Midbrain (tissue), 1 donor: Measurements from ENCODE around the gene VPS51.
"Not testable (repeated sequence)": the region's sequence is repeated elsewhere in the genome, so short reads cannot be mapped to it uniquely, and the experiment has no call there.

Experiments used
- DNase-seq: peaks from one replicate; lab custom pipeline; 2025; lab: John Stamatoyannopoulos, UW

VPS51 gene

DNA sequence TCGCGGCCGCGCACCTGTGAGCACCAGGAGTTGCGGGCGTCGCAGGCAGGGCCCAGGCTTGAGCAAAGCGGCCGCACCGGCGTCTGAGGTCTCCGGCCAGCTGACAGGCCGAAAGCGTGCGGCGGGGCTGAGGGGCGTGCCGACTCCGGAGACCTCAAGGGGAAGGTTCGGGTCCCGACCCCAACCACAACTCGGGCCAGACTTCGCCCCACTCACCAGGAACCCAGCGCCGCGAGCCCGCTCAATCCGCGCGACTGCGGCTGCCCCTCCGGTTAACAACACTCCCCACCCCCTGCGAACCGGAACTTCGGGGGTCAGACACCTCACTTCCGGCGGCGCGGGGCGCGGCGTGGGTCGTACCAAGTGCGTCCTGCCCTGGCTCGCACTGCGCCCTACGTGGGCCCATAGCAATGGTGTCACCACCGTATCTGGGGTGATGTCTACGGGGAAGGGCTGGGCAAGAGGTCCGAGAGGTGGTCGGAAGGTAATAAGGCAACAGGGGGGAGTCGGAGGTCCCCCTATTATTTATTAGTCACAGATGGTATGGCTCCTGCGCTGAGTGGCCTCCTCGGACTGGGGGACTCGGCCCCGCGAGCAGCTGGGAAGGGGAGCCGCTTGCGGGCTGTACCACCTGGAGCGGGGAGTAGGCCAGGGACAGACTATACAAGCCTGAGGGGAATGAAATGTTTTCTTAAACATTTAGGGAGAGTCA is 38.4 kb downstream of the VPS51 start, which contains the start of gene SYVN1:
Gene SYVN1 (minus strand): TSS at position 280 of the 712 bp plus-strand sequence. CDS start 918 bp downstream, outside the sequence.
- DNase-seq, result peak; percentile 93

DNA sequence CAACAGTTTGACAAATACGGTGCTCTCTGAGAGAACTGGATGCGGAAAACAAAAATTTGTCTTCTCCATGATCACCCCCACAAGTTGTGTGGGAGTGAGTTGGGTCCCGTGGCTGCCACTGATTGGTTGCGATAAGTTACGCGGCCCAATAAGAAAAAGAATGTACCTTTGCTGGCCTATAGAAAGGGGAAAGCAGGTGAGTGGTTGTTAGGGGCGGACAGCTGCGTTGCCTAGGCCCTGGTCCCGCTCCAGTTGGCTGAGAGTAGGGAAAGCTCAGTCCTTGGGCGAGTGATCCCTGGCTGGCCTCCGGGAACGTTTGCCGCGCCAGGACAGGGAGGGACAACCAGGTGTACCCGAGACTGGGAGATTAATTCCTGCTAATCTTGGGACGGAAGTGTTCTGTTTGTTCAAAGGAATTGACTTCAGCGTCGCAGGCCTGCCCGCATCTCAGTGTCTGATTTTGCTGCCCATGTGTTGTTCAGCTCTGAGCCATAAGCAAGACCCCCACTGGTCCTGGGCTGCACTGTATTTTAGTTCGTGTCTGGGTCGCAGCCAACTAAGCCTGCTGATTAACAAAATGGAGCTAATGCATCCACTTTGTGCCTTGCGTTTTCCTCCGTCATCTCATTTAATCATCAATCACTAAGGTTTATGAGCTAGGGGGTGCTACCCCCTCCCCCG is 39.1 kb downstream of the VPS51 start:
- DNase-seq, result peak; percentile 93

DNA sequence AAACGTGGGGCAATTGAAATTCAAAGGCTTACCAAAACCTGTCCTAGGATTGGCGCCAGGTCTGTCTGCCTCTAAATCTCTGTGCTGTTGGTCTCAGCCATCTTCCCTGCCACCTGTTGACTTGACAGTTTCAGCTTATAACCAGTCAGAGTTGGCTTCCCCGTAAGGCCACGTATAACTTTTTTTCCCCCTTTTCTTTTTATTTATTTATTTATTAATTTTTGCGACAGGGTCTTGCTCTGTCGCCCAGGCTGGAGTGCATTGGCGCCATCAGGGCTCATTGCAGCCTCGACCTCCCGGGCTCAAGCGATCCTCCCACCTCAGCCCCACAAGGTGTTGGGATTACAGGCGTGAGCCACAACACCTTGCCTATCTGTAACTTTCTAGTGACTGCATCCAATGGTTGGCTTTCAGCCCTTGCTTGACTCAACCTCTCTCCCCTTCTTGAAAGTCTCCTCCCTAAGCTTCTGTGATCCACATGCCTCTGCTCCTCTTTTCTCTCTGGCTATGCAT is 39.7 kb downstream of the VPS51 start:
- no peak for DNase-seq

DNA sequence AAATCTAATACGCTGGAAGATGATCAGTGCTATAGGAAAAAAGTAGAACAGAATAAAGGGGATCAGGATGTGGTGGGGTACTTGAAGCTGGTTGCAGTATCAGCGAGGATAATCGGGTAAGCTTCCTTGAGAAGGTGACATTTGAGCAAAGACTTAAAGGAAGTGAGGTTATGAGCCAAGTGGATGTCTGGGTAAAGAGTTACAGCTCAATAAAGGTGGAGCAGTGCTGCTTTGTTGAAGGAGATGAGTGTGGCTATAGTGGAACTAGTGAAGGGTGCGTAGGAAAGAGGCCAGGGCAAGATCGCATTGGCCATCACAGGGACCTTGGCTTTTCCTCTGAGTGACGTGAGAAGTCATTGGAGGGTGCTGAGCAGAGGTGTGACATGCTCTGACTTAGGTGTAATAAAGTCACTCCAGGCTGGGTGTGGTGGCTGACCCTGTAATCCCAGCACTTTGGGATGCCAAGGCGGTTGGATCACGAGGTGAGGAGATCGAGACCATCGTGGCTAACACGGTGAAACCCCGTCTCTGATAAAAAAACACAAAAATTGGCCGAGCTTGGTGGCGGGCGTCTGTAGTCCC is 40.6 kb downstream of the VPS51 start:
- no peak for DNase-seq

DNA sequence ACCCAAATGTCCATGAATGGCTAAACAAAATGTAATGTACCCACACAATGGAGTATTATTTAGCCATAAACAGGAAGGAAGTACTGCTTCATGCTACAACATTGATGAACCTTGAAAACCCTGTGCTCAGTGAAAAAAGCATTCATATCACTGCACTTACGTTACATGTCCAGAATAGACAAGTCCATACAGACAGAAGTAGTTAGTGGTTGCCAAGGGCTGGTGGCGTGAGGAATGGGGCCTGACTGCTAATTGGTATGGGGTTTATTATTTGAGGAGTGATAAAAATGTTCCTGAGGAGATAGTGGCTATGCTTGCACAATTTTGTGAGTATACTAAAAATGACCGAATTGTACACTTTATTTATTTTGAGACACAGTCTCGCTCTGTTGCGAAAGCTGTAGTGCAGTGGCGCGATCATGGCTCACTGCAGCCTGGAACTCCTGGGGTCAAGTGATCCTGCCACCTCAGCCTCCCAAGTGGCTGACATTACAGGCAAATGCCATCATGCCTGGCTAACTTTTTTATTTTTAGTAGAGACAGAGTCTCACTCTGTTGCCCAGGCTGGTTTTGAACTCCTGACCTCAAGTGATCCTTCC is 46.0 kb downstream of the VPS51 start:
- no peak for DNase-seq

DNA sequence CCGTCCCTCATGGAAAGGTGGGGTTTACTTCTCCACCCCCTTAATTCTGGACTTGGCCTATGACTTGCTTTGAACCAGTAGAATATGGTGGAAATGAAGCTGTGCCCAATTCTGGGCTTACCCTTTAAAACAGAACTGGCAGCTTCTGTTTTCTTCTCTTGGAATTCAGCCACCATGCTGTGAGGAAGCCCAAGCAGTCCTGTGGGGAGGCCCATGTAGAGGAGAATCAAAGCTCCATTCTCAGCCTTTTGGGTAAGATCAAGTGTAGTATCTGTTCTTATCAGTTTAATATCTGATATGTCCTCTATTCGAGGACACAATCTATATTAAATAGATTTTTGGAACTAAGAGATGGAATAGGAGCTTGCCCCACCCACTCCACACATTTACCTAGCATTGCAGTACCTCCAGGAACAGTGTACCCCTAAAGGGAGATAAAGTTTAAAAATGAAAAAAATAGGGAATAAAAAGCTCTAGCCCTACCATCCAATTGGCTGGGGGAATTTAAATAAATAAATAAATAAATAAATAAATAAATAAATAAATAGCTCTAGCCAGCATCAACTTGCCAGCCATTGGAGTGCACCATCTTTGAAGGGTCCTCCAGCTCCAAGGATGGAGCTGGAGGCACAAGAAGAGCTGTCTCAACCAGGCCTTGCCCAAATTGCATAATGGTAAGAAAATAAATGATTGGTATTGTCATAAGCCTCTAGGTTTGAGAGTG is 51.5 kb downstream of the VPS51 start:
- no peak for DNase-seq

DNA sequence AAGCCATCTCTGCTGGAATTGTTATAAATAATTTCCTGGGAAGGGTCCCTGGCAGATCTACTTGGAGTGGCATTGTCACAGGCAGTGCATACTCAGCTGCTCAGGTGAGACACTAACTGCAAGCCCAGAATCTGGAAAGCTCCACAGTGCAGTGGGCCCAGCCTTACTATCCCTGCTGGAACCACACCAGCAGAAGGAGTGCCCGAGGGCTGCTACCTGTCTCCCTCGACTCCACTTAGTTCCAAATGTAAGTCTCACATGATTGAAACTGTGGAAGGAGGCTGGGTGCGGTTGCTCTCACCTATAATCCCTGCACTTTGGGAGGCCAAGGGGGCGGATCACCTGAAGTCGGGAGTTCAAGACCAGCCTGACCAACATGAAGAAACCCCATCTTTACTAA is 52.6 kb downstream of the VPS51 start:
- DNase-seq, result no peak

DNA sequence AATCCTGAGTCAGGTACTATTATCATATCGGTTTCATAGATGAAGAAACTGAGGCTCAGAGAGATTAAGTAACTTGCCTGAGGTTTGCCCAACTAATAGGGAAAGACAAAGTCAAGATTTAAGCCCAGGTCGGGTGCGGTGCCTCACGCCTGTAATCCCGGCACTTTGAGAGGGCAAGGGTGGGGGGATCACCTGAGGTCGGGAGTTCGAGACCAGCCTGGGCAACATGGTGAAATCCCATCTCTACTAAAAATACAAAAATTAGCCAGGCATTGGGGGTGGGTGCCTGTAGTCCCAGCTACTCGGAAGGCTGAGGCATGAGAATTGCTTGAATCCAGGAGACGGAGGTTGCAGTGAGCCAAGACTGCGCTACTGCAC is 54.1 kb downstream of the VPS51 start:
- DNase-seq, result not testable (repeated sequence)

DNA sequence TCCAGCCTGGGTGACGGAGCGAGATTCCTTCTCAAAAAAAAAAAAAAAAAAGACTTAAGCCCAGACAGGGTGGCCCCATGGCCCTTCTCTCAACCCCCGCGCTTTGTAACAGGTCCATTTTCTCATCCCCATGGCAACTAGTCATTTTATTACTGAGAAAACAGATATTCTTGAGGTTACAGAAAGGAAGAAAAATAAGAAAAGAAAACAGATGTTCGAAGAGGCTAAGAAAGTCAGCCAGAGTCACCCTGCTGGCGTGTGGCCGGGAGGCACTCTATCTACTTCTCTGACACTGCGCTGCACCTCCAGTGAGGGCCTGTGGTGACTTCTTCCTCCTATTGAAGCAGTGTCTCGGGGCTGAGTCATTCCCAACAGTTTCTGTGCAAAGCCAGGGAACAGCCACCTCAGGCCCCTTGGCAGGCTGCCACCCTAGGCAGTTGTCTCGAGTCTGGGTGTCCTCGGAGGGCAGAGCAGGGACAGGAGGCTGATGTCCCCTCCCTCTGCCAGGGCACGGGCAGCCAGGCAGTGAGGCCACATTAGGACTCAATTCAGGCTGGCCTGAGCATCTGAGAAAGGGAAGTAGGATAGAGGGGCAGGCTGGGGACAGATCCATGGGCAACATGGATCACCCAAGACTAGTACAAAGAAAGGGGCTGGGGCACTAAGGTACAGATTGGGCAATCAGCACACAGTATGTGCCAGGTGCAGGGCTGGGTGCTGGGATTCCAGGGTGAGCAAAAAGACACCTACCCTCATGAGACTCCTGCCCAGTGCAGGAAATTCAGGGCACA is 54.7 kb downstream of the VPS51 start:
- DNase-seq, result peak; percentile 78

DNA sequence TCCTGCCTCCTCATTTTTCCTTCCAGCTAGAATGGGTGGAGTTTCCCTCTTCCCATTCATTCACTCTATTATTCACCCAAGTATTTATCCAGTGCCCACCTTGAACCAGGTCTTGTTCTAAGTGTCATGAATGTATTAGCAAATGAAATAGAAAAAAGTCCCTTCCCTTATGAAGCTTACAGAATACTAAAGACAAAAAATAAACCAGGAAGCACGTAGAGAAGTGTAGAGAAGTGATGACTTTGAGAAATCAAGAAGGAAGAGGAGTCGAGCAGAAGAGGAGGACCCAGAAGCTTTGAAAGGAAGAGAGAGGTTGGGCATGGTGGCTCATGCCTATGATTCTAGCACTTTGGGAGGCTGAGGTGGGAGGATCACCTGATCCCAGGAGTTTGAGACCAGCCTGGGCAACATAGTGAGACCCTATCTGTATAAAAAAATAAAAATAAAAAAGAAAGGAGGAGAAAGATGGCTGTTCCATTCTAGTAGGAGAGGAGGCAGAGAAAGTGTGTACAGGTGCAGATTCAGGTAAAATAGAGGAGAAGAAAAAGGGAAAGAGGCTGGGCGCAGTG is 55.4 kb downstream of the VPS51 start:
- no peak for DNase-seq

DNA sequence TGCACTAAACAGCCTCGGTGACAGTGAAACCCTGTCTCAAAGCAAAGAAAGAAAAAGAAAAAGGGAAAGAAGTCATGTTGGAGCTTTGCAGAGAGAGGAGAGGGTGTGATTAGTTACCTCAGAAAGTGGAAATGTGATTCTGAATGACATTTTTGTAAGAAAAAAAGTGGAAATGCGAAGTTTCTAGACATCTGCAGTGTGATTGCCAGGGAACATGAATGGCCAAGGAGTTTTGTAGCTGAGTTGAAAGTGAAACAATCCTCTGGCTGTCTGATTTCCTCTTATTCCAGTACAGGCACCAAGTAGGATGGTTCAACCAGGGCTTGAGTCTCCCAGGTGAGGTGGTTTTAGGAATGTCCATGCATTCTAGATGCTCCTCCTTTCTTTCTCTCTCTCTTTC is 56.1 kb downstream of the VPS51 start:
- no peak for DNase-seq

DNA sequence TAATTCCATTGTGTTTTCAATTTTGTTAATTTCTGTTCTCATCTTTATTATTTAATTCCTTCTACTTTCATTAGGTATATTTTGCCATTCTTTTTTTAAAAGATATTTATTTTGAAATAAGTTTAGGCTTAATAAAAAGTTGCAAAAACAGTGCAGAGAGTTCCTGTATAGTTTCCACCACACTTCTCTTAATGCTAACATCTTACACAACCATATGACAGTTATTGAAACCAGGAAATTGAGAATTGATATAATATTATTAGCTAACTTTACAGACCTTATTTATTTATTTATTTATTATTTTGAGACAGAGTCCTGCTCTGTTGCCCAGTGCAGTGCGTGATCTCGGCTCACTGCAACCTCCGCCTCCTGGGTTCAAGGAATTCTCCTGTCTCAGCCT is 60.2 kb downstream of the VPS51 start:
- DNase-seq, result no peak

DNA sequence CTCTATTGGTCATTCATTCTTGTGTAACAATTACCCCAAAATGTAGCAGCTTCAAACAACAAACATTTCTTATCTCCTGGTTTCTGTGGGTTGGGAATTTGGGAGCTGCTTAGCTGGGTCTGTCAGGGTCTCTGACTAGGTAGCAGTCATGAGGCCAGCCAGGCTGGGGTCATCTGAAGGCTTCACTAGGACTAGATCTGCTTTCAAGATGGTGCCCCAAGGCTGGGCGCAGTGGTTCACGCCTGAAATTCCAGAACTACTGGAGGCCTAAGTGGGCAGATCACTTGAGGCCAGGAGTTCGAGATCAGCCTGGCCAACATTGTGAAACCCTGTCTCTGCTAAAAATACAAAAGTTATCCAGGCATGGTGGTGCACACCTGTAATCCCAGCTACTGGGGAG is 60.9 kb downstream of the VPS51 start:
- no peak for DNase-seq

DNA sequence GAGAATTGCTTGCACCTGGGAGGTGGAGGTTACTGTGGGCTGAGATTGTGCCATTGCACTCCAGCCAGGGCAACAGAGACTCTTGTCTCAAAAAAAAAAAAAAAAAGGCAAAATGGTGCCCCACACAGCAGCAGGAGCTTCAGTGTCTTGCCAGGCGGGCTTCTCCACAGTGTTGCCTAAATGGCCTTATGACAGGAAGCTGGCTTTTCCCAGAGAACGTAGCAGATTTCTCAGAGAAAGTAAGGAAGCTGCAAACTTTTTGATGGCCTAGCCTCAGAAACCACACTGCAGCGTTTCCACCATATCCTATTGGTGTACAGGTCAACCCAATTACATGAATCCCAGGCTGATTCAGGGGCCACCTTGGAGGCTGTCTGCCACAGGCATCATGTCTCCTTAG is 61.3 kb downstream of the VPS51 start:
- DNase-seq, result no peak

DNA sequence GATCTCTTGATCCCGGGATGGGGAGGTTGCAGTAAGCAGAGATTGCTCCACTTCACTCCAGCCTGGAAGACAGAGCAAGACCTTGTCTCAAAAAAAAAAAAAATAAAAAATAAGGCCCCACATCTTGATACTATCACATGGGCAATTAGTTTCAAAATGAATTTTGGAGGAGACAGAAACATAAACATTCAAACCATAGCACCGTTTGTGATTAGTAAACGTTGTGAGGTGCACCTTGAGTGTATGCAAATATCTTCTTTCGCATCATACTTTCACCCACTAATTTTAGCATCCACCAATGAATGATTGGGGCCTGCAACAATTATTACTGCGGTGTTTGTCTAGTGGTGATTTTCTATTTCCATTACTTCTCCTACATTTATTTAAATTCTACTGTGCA is 63.0 kb downstream of the VPS51 start:
- no peak for DNase-seq

DNA sequence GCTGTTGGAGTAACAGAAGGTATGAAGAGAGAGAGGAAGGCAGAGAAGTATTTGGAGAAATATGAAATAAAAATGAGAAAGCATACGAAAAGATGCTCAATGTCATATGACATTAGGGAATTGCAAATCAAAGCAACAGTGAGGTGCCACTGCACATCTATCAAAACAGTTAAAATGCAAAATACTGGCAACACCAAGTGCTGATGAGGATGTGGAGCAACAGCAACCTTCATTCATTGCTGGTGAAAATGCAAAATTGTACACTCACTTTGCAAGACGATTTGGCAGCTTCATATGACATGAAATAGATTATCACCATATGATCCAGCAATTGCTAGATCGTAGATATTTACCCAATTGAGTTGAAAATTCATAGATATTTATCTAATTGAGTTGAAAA is 64.6 kb downstream of the VPS51 start:
- no peak for DNase-seq
